ENCODE data around the gene SYTL3. TPM values are rescaled to one million over a fixed set of nuclear protein-coding genes. Genes with fewer than 3 reads are reported as not detected.

SYTL3 gene
- total RNA-seq, 6 donors from 2014 or later = 10.3 to 28.3 (median 20.0) TPM

- Histone ChIP-seq H3K4me1 (peaks cover 43 to 87% (median 60%) of the 10 kb centered on the region in 4 donors), H3K4me3 (no peak overlapping the region), H3K27me3 (no peaks in the 10 kb centered on the region), H3K36me3 (peaks cover 0 to 11% (median 4%) of the 10 kb centered on the region in 4 donors), H3K9me3 (no peaks in the 10 kb centered on the region), H3K27ac (peak overlapping the region in 3 of 4 donors; percentile 26 to 62 (median 33))
- WGBS, 2 donors = 62 to 63% methylated on average over 3 of the region's 3 CpGs
- ATAC-seq (ENCODE audit: low FRiP score in 2 of 2) (peak in 1 of 2 donors; percentile 56), DNase-seq (peak in 1 of 2 donors; percentile 15)
- TF ChIP-seq CTCF (IDR thresholded peaks at IDR 0.05) (no peak), EP300 (IDR thresholded peaks at IDR 0.05) (no peak), POLR2AphosphoS5 (IDR thresholded peaks at IDR 0.05) (no peak), POLR2A (IDR thresholded peaks at IDR 0.05) (no peak)
Measured at GRCh38 chr6:158797331-158798310, 147.8 kb downstream of the SYTL3 start.

GRCh38 chr6:158798311-158798710 is 148.5 kb downstream of the SYTL3 start:
- Histone ChIP-seq H3K4me3 (no peak overlapping the region), H3K9me3 (no peaks in the 10 kb centered on the region), H3K27ac (peak overlapping the region; percentile 26 to 62 (median 40)), H3K36me3 (peaks cover 0 to 11% (median 4%) of the 10 kb centered on the region in 4 donors), H3K4me1 (peaks cover 46 to 88% (median 67%) of the 10 kb centered on the region in 4 donors), H3K27me3 (no peaks in the 10 kb centered on the region)
- TF ChIP-seq POLR2A (IDR thresholded peaks at IDR 0.05) (no peak), POLR2AphosphoS5 (IDR thresholded peaks at IDR 0.05) (no peak), CTCF (IDR thresholded peaks at IDR 0.05) (no peak), EP300 (IDR thresholded peaks at IDR 0.05) (no peak)
- ATAC-seq (ENCODE audit: low FRiP score in 2 of 2) (no peak), DNase-seq (peak in 1 of 2 donors; percentile 20)
- 88 to 96% methylated on average over 8 of the region's 8 CpGs for WGBS, 2 donors

GRCh38 chr6:158799051-158799792 is 149.4 kb downstream of the SYTL3 start:
- Histone ChIP-seq H3K4me3 (no peak overlapping the region), H3K9me3 (no peaks in the 10 kb centered on the region), H3K27me3 (no peaks in the 10 kb centered on the region), H3K27ac (peak overlapping the region; percentile 33 to 63 (median 50)), H3K36me3 (peaks cover 0 to 11% (median 4%) of the 10 kb centered on the region in 4 donors), H3K4me1 (peaks cover 52 to 88% (median 73%) of the 10 kb centered on the region in 4 donors)
- peak in 1 of 2 donors; percentile 48 for DNase-seq
- TF ChIP-seq CTCF (IDR thresholded peaks at IDR 0.05) (peak in 1 of 6 experiments; percentile 11), POLR2A (IDR thresholded peaks at IDR 0.05) (no peak)
- ATAC-seq (ENCODE audit: low FRiP score in 2 of 2) = no peak
- WGBS, 2 donors = 30 to 37% methylated on average over 11 of the region's 11 CpGs

- H3K4me1 ChIP-seq = peaks cover 49 to 90% (median 67%) of the 10 kb centered on the region in 4 donors
- no peak overlapping the region for H3K4me3 ChIP-seq
- DNase-seq = no peak
- H3K36me3 ChIP-seq = peaks cover 0 to 8% (median 4%) of the 10 kb centered on the region in 4 donors
- H3K27ac ChIP-seq = no peak overlapping the region
- no peaks in the 10 kb centered on the region for H3K27me3 ChIP-seq
- no peaks in the 10 kb centered on the region for H3K9me3 ChIP-seq
- 88 to 94% methylated on average over 3 to 7 of the region's 7 CpGs for WGBS, 2 donors
- no peak for TF ChIP-seq CTCF (IDR thresholded peaks at IDR 0.05)
- TF ChIP-seq POLR2A (IDR thresholded peaks at IDR 0.05) = no peak
- TF ChIP-seq POLR2AphosphoS5 (IDR thresholded peaks at IDR 0.05) = peak in 1 of 2 donors; percentile 3
- no peak for TF ChIP-seq EP300 (IDR thresholded peaks at IDR 0.05)
- ATAC-seq (ENCODE audit: low FRiP score in 2 of 2) = peak in 1 of 2 donors; percentile 48
Measured at GRCh38 chr6:158801655-158802294, 151.9 kb downstream of the SYTL3 start.

Data from upper lobe of left lung (tissue), 6 donors.